HG03521 (cell line): ENCODE data around the gene AZU1.
"Not testable (repeated sequence)": the region's sequence is repeated elsewhere in the genome, so short reads cannot be mapped to it uniquely, and the experiment has no call there.

ENCODE experiments used
- ATAC-seq: cut with Tn5 transposase; IDR thresholded peaks from one replicate; pipeline ENCODE4 v1.9.1; 2021; ENCODE audit warnings: mild to moderate bottlenecking, moderate library complexity; ENCODE audit not compliant: unreplicated experiment

AZU1 gene

GRCh38 chr19:807627-808422, 19.8 kb upstream of the AZU1 start:
- no peak for ATAC-seq

GRCh38 chr19:808423-808775, 19.2 kb upstream of the AZU1 start:
- ATAC-seq = no peak

- ATAC-seq = no peak
Observed at GRCh38 chr19:810077-810855, 17.4 kb upstream of the AZU1 start.

- ATAC-seq = no peak
Observed at GRCh38 chr19:810883-811489, 16.7 kb upstream of the AZU1 start.

- no peak for ATAC-seq
Observed at GRCh38 chr19:811506-812048, 16.1 kb upstream of the AZU1 start.

GRCh38 chr19:812049-812746, 15.4 kb upstream of the AZU1 start:
- ATAC-seq = no peak

- ATAC-seq = no peak
Observed at GRCh38 chr19:812747-813218, 14.9 kb upstream of the AZU1 start.

- no peak for ATAC-seq
Observed at GRCh38 chr19:813219-814151, 14.2 kb upstream of the AZU1 start.

GRCh38 chr19:814152-815078, 13.2 kb upstream of the AZU1 start:
- ATAC-seq = no peak

- no peak for ATAC-seq
Observed at GRCh38 chr19:815079-815774, 12.4 kb upstream of the AZU1 start.

GRCh38 chr19:815775-816499, 11.7 kb upstream of the AZU1 start:
- ATAC-seq = no peak

- ATAC-seq = no peak
Observed at GRCh38 chr19:816500-816857, 11.2 kb upstream of the AZU1 start.

- ATAC-seq = not testable (repeated sequence)
Observed at GRCh38 chr19:820212-820611, 7.4 kb upstream of the AZU1 start.

- ATAC-seq = no peak
Observed at GRCh38 chr19:821231-821824, 6.3 kb upstream of the AZU1 start.

- ATAC-seq = no peak
Observed at GRCh38 chr19:821825-822503, 5.7 kb upstream of the AZU1 start, which contains the start of gene PLPPR3. Gene PLPPR3 (minus strand): TSS chr19:821955. CDS start chr19:821559, 396 bp downstream.

- ATAC-seq = no peak
Observed at GRCh38 chr19:823565-824121, 4.0 kb upstream of the AZU1 start.
